Glomerular endothelial cell (primary cell): Measurements from ENCODE around the gene ABI3. TPM values are rescaled to one million over a fixed set of nuclear protein-coding genes. Genes with fewer than 3 reads are reported as not detected.
"Not testable (repeated sequence)": the region's sequence is repeated elsewhere in the genome, so short reads cannot be mapped to it uniquely, and the experiment has no call there.

Experiments used
- DNase-seq: peaks from one replicate; pipeline ENCODE4 v3.0.0-alpha.2; 2011; ENCODE audit warnings: low read depth, low spot score; ENCODE audit errors: extremely low read depth
- total RNA-seq: library from RNA; depleted of rRNA; stranded (reverse); fragments of >200 nt; gene quantifications from 2 replicates; pipeline ENCODE4 v1.2.3, GENCODE V29; 2015

Gene ABI3, protein sequence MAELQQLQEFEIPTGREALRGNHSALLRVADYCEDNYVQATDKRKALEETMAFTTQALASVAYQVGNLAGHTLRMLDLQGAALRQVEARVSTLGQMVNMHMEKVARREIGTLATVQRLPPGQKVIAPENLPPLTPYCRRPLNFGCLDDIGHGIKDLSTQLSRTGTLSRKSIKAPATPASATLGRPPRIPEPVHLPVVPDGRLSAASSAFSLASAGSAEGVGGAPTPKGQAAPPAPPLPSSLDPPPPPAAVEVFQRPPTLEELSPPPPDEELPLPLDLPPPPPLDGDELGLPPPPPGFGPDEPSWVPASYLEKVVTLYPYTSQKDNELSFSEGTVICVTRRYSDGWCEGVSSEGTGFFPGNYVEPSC
- total RNA-seq, result 22.3 and 26.2 TPM in 2 replicates

DNA sequence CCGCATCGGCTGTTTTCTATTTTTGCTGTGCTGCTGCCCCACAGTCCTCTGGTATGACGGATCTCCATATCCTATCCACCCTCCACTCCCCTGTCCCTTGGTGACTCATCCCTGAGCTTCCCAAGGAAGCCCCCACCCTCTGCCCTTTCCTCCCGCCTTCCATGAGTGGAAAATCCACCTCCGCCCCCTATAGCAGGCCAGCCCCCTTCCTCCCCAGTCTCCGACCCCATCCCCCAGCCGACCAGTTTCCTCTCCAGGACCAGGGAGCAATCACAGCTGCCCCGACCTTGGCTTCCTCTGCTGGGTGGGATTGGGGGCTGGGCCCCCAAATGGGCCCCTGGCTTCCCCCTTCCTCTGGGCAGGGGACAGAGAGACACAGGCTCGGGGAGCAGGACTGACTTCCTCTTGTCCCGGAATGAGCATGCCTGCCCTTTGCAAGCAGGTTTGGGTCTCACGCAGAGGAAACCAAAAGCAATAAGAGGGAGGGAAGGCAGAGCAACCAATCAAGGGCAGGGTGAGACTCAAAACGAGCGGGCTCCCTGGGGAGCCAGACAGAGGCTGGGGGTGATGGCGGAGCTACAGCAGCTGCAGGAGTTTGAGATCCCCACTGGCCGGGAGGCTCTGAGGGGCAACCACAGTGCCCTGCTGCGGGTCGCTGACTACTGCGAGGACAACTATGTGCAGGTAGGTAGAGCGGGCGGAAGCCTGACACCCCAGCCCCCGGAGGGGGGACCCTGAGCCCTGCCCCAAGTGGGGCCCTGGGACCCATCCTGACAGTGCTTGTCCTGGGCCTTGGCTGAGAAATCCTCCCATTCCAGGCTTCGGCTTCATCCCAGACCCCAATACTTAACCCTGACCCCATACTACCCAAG, at the start of gene ABI3, which contains the start of gene GNGT2:
Gene ABI3, plus strand, starts transcription at position 550 of the 872 bp plus-strand sequence. Its CDS starts 18 bp downstream, at position 568.
Gene GNGT2, minus strand, starts transcription at position 417 of the 872 bp plus-strand sequence. CDS start 3,152 bp downstream, outside the sequence.
- peak; percentile 54 for DNase-seq

DNA sequence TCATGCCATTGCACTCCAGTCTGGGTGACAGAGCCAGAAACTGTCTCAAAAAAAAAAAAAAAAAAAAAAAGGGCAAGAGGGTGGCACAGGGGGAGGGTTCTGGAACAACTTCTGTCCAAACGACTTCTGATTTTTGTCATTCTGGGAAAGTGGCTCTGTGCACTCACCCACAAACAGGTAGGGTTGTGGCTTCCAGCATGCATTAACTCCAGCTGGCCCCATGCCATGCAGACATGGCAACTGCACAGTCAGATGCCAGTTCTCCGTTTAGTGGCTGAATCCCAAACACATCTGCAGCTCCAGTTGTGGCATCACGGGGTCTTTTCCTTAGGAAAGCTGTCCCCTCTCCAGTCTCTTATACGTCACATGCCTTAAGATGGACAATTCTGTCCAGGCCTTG, 47.6 kb upstream of the ABI3 start:
- no peak for DNase-seq

- DNase-seq, result no peak
Observed at GRCh38 chr17:49165143-49165542, 45.4 kb upstream of the ABI3 start.

DNA sequence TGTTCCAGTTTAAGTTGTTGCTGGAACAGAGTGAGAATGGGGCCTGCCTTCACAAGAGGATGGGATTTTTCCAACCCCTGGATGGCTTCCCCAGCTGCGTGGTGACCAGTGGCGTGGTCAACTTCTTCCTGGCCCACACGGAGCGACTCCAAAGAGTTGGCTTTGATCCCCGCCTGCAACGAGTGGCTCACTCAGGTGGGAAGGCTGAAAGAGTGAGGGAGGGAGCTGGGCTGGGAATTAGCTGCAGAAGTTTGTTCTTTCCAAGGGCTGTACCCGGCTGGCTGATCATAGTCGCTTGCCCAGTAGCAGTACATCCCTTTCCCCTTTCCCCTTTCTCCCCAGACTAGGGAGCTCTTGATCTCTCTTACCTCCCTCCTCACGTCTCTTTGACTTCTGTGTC, 41.8 kb upstream of the ABI3 start:
- DNase-seq, result no peak

GRCh38 chr17:49170216-49170615, 40.3 kb upstream of the ABI3 start:
- DNase-seq, result no peak

- DNase-seq, result not testable (repeated sequence)
Observed at GRCh38 chr17:49170711-49171110, 39.8 kb upstream of the ABI3 start.

DNA sequence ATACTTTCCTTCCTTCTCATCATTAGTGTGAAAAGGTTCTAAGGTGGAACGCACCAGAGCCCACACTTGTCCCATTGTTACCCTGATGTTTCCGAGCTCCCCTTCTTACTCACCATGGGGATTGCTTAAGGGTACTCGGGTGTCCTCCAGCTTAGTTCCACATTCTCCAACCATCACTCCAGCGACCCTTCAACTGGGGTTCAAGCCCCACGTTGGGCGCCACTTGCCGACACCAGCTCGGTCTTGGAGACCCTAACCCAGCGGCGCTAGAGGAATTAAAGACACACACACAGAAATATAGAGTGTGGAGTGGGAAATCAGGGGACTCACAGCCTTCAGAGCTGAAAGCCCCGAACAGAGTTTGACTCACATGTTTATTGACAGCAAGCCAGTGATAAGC, 34.5 kb upstream of the ABI3 start:
- DNase-seq, result not testable (repeated sequence)

GRCh38 chr17:49180303-49180702, 30.2 kb upstream of the ABI3 start:
- peak; percentile 33 for DNase-seq

DNA sequence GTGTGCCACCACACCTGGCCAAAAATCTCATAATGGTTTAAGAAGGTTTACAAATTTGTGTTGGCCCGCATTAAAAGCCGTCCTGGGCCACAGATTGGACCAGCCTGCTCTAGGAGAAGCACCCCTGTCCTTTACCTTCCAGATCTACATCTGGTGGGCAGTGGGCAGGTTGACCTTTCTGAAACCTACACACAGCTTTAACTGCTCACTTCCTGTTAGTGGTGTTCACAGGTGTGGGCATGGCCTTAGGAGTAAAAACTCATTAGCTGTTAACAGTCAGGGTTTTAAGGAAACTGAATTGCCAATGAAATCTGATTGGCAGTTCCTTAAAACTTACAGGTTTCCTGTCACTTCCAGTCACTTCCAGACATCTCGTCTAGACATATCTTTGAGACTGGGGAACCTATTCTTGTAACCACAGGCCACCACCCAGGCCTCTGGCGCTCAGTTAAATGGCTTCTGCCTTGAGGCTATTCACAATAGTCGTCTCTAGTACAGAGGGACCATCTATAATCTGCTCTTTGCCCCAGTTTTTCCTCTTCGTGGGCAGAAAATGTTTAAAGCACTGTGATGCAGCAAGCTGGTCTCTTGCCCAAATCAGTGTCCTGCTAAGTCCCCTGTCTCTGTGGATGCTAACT, 29.4 kb upstream of the ABI3 start:
- no peak for DNase-seq

- DNase-seq, result no peak
Observed at GRCh38 chr17:49183341-49183740, 27.2 kb upstream of the ABI3 start.

GRCh38 chr17:49183801-49184200, 26.7 kb upstream of the ABI3 start:
- no peak for DNase-seq

DNA sequence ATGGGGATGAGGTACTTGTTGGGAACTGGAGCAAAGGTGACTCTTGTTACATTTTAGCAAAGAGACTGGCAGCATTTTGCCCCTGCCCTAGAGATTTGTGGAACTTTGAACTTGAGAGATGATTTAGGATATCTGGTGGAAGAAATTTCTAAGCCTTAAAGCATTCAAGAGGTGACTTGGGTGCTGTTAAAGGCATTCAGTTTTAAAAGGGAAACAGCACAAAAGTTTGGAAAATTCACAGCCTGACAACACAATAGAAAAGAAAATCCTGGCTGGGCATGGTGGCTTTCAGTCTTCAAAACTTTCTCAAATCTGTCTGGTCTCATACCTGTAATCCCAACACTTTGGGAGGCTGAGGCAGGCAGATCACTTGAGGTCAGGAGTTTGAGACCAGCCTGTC, 26.0 kb upstream of the ABI3 start:
- not testable (repeated sequence) for DNase-seq

DNA sequence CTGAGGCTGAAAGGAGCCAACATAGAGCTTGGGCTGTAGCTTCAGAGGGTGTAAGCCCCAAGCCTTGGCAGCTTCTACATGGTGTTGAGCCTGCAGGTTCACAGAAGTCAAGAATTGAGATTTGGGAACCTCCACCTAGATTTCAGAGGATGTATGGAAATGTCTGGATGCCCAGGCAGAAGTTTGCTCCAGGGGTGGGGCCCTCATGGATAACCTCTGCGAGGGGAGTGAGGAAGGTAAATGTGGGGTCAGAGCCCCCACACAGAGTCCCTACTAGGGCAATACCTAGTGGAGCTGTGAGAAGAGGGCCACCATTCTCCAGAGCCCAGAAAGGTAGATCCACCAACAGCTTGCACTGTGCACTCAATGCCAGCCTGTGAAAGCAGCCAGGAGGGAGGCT, 25.1 kb upstream of the ABI3 start:
- DNase-seq, result not testable (repeated sequence)

GRCh38 chr17:49187301-49187700, 23.2 kb upstream of the ABI3 start:
- DNase-seq, result no peak

DNA sequence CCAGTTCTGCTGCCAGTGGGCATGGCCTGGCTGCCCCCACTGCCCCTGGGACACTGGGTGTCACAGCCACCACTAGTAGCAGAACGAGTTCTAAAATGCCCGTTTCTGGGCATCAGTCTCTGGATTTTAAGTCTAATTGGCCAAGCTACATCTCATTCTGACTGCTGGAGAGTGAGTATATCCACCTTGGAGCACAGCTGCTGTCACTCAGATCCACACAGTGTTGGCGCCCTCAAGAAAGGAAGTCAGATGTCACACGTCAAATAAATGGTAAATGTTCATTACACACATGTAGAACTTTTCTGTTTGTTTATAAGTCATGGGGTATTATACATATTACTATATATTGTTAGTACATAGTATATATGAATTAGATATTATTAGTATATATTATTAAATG, 19.6 kb upstream of the ABI3 start:
- no peak for DNase-seq

DNA sequence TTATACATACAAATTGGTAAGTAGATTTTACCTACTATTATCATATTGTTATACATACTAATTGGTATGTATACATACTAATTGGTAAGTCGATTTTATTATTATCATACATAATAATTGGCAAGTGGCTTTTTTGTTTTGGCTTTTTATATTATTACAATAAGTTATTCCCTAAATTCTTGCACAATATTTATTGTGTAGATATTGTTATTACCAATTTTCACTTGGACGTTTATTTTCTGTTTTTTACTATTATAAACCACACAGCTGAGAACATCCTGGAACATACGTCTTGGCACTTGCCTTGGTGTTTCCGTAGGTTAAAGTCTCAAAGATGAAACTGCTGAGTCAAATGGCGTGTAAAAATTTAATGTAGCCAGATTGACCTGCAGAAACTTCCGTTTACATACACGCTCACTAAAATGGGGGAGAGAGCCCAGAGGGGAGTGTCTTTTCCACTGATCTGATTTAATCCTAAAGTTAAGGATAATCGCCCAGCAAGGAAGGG, 19.0 kb upstream of the ABI3 start:
- no peak for DNase-seq

- peak; percentile 70 for DNase-seq
Observed at GRCh38 chr17:49191917-49192741, 18.4 kb upstream of the ABI3 start.

- peak; percentile 22 for DNase-seq
Observed at GRCh38 chr17:49193513-49194296, 16.8 kb upstream of the ABI3 start.

DNA sequence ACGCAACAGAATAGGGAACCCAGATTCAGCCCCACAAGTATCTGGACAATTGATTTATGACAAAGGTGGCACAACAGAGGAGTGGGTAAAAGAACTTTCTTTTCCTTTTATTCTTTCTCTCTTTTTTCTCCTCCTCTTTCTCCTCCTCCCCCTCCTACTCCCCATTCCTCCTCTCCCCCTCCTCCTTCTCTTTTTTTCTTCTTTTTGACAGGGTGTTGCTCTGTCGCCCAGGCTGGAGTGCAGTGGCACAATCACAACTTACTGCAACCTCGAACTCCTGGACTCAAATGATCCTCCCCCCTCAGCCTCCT, 16.3 kb upstream of the ABI3 start:
- no peak for DNase-seq

DNA sequence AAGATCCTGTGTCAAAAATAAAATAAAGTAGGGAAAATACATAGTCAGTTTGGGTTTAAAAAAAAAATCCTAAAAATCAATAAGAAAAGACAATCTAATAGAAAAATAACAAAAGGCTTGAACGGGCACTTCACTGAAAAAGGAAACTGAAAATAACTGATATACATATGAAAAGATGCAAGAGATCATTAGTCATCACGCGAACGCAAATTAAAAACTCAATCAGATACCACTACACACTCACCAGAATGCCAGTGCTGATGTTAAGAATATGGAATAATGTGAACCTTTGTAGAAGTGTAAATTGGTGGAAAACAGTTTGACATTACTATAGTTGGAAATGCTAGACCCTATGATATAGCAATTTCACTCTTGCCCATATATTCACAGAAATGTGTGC, 14.8 kb upstream of the ABI3 start:
- DNase-seq, result no peak
